ENCODE data around the gene FUS. TPM values are rescaled to one million over a fixed set of nuclear protein-coding genes. Genes with fewer than 3 reads are reported as not detected.

Gene FUS
- total and polyA plus RNA-seq, 2 experiments from 2014 or later: 247 to 528 TPM

DNA sequence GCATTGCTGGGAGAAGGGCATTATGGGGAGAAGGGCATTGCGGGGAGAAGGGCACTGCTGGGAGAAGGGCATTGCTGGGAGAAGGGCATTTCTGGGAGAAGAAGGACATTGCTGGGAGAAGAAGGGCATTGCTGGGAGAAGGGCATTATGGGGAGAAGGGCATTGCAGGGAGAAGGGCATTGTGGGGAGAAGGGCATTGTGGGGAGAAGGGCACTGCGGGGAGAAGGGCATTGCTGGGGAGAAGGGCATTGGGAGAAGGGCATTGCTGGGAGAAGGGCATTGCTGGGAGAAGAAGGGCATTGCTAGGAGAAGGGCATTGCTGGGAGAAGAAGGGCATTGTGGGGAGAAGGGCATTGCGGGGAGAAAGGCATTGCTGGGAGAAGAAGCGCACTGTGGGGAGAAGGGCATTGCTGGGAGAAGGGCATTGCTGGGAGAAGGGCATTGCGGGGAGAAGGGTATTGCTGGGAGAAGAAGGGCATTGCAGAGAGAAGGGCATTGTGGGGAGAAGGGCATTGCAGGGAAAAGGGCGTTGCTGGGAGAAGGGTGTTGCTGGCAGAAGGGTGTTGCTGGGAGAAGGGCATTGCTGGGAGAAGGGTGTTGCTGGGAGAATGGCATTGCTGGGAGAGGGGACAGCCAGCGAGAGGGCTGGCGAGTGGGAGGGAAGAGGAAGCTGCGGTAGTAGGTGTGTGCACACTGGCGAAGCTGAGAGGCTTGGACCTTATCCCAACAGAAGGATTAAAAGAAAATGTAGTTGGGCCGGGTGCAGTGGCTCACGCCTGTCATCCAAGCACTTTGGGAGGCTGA, 41.6 kb downstream of the FUS start:
- TF ChIP-seq POLR2AphosphoS5 (IDR thresholded peaks at IDR 0.05; ENCODE audit: low read depth): peak; percentile 40; the same call in 1 of the 2 replicates
- TF ChIP-seq, protein P1, sequence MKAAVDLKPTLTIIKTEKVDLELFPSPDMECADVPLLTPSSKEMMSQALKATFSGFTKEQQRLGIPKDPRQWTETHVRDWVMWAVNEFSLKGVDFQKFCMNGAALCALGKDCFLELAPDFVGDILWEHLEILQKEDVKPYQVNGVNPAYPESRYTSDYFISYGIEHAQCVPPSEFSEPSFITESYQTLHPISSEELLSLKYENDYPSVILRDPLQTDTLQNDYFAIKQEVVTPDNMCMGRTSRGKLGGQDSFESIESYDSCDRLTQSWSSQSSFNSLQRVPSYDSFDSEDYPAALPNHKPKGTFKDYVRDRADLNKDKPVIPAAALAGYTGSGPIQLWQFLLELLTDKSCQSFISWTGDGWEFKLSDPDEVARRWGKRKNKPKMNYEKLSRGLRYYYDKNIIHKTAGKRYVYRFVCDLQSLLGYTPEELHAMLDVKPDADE (IDR thresholded peaks at IDR 0.05): no peak
- no peak overlapping the region for H3K27ac Mint-ChIP-seq
- H2AFZ ChIP-seq: no peak overlapping the region
- ATAC-seq (no peak), DNase-seq (ENCODE audit: low spot score) (no peak)
- no peaks in the 10 kb centered on the region for H3K36me3 ChIP-seq (ENCODE audit: insufficient read depth)
- no peaks in the 10 kb centered on the region for H3K9me2 ChIP-seq (ENCODE audit: insufficient read depth)
- H4K20me1 ChIP-seq (replicated peaks; ENCODE audit: insufficient read depth): no peaks in the 10 kb centered on the region
- peaks cover 26% of the 10 kb centered on the region for H3K27me3 Mint-ChIP-seq (ENCODE audit: insufficient read depth, low read depth, poor library complexity)
- no peak overlapping the region for H3K4me2 ChIP-seq
- H3K79me2 ChIP-seq (replicated peaks; ENCODE audit: insufficient read depth): no peaks in the 10 kb centered on the region
- no peaks in the 10 kb centered on the region for H3K36me3 Mint-ChIP-seq (ENCODE audit: low read depth)
- H3K27ac ChIP-seq (ENCODE audit: low read depth): no peak overlapping the region
- H3F3A ChIP-seq (replicated peaks; ENCODE audit: low read depth): no peaks in the 10 kb centered on the region
- peaks cover 17% of the 10 kb centered on the region for H3K27me3 ChIP-seq (ENCODE audit: insufficient read depth)
- peaks cover 4% of the 10 kb centered on the region; the same call in 1 of the 2 replicates for H3K4me1 ChIP-seq (ENCODE audit: insufficient read depth)
- no peaks in the 10 kb centered on the region; the same call in 2 of the 3 replicates for H3K9me3 Mint-ChIP-seq
- H3K4me3 Mint-ChIP-seq: no peak overlapping the region
- peaks cover 7% of the 10 kb centered on the region; the same call in 2 of the 3 replicates for H3K4me1 Mint-ChIP-seq
- H3K4me3 ChIP-seq: no peak overlapping the region

- Histone ChIP-seq H3K9me2 (ENCODE audit: insufficient read depth) (no peaks in the 10 kb centered on the region), H3K36me3 (ENCODE audit: insufficient read depth) (no peaks in the 10 kb centered on the region), H3K27me3 (ENCODE audit: insufficient read depth) (peaks cover 2% of the 10 kb centered on the region), H3K79me2 (replicated peaks; ENCODE audit: insufficient read depth) (no peaks in the 10 kb centered on the region), H3K4me3 (no peak overlapping the region), H3K4me1 (ENCODE audit: insufficient read depth) (no peaks in the 10 kb centered on the region), H2AFZ (no peak overlapping the region), H3F3A (replicated peaks; ENCODE audit: low read depth) (no peaks in the 10 kb centered on the region), H3K27ac (ENCODE audit: low read depth) (no peak overlapping the region), H4K20me1 (replicated peaks; ENCODE audit: insufficient read depth) (no peaks in the 10 kb centered on the region), H3K4me2 (no peak overlapping the region)
- no peak for ATAC-seq
- Mint-ChIP-seq H3K9me3 (no peaks in the 10 kb centered on the region; the same call in 2 of the 3 replicates), H3K4me3 (no peak overlapping the region), H3K27me3 (ENCODE audit: insufficient read depth, low read depth, poor library complexity) (peaks cover 15% of the 10 kb centered on the region), H3K4me1 (no peaks in the 10 kb centered on the region), H3K27ac (no peak overlapping the region), H3K36me3 (ENCODE audit: low read depth) (no peaks in the 10 kb centered on the region)
- DNase-seq (ENCODE audit: low spot score): no peak
- TF ChIP-seq JUNB (IDR thresholded peaks at IDR 0.05; ENCODE audit: unreplicated experiment) (no peak), ZNF331 (CRISPR knock-in tag; IDR thresholded peaks at IDR 0.05; ENCODE audit: low read depth) (no peak)
- TF ChIP-seq, protein P2, sequence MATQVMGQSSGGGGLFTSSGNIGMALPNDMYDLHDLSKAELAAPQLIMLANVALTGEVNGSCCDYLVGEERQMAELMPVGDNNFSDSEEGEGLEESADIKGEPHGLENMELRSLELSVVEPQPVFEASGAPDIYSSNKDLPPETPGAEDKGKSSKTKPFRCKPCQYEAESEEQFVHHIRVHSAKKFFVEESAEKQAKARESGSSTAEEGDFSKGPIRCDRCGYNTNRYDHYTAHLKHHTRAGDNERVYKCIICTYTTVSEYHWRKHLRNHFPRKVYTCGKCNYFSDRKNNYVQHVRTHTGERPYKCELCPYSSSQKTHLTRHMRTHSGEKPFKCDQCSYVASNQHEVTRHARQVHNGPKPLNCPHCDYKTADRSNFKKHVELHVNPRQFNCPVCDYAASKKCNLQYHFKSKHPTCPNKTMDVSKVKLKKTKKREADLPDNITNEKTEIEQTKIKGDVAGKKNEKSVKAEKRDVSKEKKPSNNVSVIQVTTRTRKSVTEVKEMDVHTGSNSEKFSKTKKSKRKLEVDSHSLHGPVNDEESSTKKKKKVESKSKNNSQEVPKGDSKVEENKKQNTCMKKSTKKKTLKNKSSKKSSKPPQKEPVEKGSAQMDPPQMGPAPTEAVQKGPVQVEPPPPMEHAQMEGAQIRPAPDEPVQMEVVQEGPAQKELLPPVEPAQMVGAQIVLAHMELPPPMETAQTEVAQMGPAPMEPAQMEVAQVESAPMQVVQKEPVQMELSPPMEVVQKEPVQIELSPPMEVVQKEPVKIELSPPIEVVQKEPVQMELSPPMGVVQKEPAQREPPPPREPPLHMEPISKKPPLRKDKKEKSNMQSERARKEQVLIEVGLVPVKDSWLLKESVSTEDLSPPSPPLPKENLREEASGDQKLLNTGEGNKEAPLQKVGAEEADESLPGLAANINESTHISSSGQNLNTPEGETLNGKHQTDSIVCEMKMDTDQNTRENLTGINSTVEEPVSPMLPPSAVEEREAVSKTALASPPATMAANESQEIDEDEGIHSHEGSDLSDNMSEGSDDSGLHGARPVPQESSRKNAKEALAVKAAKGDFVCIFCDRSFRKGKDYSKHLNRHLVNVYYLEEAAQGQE (IDR thresholded peaks at IDR 0.05; ENCODE audit: unreplicated experiment): no peak
- TF ChIP-seq, protein P3, sequence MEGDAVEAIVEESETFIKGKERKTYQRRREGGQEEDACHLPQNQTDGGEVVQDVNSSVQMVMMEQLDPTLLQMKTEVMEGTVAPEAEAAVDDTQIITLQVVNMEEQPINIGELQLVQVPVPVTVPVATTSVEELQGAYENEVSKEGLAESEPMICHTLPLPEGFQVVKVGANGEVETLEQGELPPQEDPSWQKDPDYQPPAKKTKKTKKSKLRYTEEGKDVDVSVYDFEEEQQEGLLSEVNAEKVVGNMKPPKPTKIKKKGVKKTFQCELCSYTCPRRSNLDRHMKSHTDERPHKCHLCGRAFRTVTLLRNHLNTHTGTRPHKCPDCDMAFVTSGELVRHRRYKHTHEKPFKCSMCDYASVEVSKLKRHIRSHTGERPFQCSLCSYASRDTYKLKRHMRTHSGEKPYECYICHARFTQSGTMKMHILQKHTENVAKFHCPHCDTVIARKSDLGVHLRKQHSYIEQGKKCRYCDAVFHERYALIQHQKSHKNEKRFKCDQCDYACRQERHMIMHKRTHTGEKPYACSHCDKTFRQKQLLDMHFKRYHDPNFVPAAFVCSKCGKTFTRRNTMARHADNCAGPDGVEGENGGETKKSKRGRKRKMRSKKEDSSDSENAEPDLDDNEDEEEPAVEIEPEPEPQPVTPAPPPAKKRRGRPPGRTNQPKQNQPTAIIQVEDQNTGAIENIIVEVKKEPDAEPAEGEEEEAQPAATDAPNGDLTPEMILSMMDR (conservative IDR thresholded peaks at IDR 0.05; ENCODE audit: low read depth in 2 of 2): no peak
- TF ChIP-seq, protein P1 (IDR thresholded peaks at IDR 0.05): no peak
Observed at GRCh38 chr16:31223044-31223443, 43.1 kb downstream of the FUS start.
